Trophoblast cell (in vitro differentiated cells and primary cell): ENCODE measurements around the gene YY2.
"Not testable (repeated sequence)": the region's sequence is repeated elsewhere in the genome, so short reads cannot be mapped to it uniquely, and the experiment has no call there.

Experiments
- DNase-seq, 2 donors: peaks; one replicate each; pipeline ENCODE4 v3.0.0-alpha.2; 2016
- H2AFZ ChIP-seq: 2 replicates; pipeline ENCODE4 v1.6.1; 2013; ENCODE audit warnings: low read length, moderate library complexity, mild to moderate bottlenecking; ENCODE audit not compliant: insufficient read depth, poor library complexity
- H2AK5ac ChIP-seq: 2 replicates; pipeline ENCODE4 v1.6.1; 2013; ENCODE audit warnings: mild to moderate bottlenecking, low read length
- H2BK120ac ChIP-seq: 2 replicates; pipeline ENCODE4 v1.6.1; 2013; ENCODE audit warnings: low read length, mild to moderate bottlenecking, moderate library complexity; ENCODE audit not compliant: insufficient read depth, poor library complexity
- H2BK12ac ChIP-seq: 2 replicates; pipeline ENCODE4 v1.6.1; 2013; ENCODE audit warnings: mild to moderate bottlenecking, low read length, moderate library complexity
- H2BK5ac ChIP-seq: 2 replicates; pipeline ENCODE4 v1.6.1; 2013; ENCODE audit warnings: low read length, low read depth, moderate library complexity, mild to moderate bottlenecking; ENCODE audit not compliant: poor library complexity
- H3K14ac ChIP-seq: 2 replicates; pipeline ENCODE4 v1.6.1; 2013; ENCODE audit warnings: mild to moderate bottlenecking, low read length
- H3K18ac ChIP-seq: 2 replicates; pipeline ENCODE4 v1.6.1; 2013; ENCODE audit warnings: mild to moderate bottlenecking, low read length
- H3K23ac ChIP-seq: 2 replicates; pipeline ENCODE4 v1.6.1; 2013; ENCODE audit warnings: low read length
- H3K27ac ChIP-seq: 2 replicates; pipeline ENCODE4 v1.5.1; 2013; ENCODE audit warnings: low read depth, mild to moderate bottlenecking, inconsistent platforms, low read length, moderate library complexity
- H3K27me3 ChIP-seq: 2 replicates; pipeline ENCODE4 v1.6.1; 2013; ENCODE audit warnings: inconsistent platforms, mild to moderate bottlenecking, low read length, moderate library complexity; ENCODE audit not compliant: insufficient read depth
- H3K36me3 ChIP-seq, 2 experiments: 1 replicate in 1 of 2; 2 replicates in 1 of 2; pipeline ENCODE4 v1.6.1; 2013; ENCODE audit warnings: low read length in 2 of 2, mild to moderate bottlenecking in 2 of 2, moderate library complexity in 1 of 2; ENCODE audit not compliant: insufficient read depth in 2 of 2, control insufficient read depth in 1 of 2
- H3K4ac ChIP-seq: 2 replicates; pipeline ENCODE4 v1.6.1; 2013; ENCODE audit warnings: low read depth, mild to moderate bottlenecking, low read length, moderate library complexity
- H3K4me1 ChIP-seq, 2 experiments: 1 replicate in 1 of 2; 2 replicates in 1 of 2; pipeline ENCODE4 v1.6.1; 2013; ENCODE audit warnings: low read length in 2 of 2, mild to moderate bottlenecking in 2 of 2, moderate library complexity in 1 of 2; ENCODE audit not compliant: insufficient read depth in 2 of 2, control insufficient read depth in 1 of 2
- H3K4me2 ChIP-seq: 2 replicates; pipeline ENCODE4 v1.6.1; 2013; ENCODE audit warnings: inconsistent platforms, mild to moderate bottlenecking, low read length, moderate library complexity
- H3K4me3 ChIP-seq: 2 replicates; pipeline ENCODE4 v1.5.1; 2013; ENCODE audit warnings: mild to moderate bottlenecking, low read depth, low read length, inconsistent platforms
- H3K79me1 ChIP-seq: one replicate; pipeline ENCODE4 v1.6.1; 2013; ENCODE audit warnings: low read length
- H3K79me2 ChIP-seq: 2 replicates; pipeline ENCODE4 v1.6.1; 2013; ENCODE audit warnings: low read length, mild to moderate bottlenecking; ENCODE audit not compliant: control insufficient read depth, insufficient read depth, poor library complexity
- H3K9ac ChIP-seq: 2 replicates; pipeline ENCODE4 v1.6.1; 2013; ENCODE audit warnings: mild to moderate bottlenecking, low read length
- H3K9me3 ChIP-seq: 2 replicates; pipeline ENCODE4 v1.6.1; 2013; ENCODE audit warnings: low read depth, mild to moderate bottlenecking, control low read depth, inconsistent platforms, low read length; ENCODE audit not compliant: insufficient read depth
- H4K12ac ChIP-seq: 2 replicates; pipeline ENCODE4 v1.6.1; 2013; ENCODE audit warnings: low read depth, mild to moderate bottlenecking, low read length, moderate library complexity
- H4K8ac ChIP-seq: 2 replicates; pipeline ENCODE4 v1.6.1; 2013; ENCODE audit warnings: low read depth, mild to moderate bottlenecking, low read length, moderate library complexity
- H4K91ac ChIP-seq: one replicate; pipeline ENCODE4 v1.6.1; 2013; ENCODE audit warnings: low read depth, mild to moderate bottlenecking, low read length, moderate library complexity
- WGBS: extraction: QIAGEN DNeasy Blood & Tissue Kit; methylation state at CpG from one replicate; pipeline ENCODE4 v1.1.7; 2013; ENCODE audit warnings: missing lambda C conversion rate; ENCODE audit not compliant: insufficient read length, insufficient coverage; ENCODE audit errors: extremely low coverage; 5-methylcytosine and 5-hydroxymethylcytosine counted together

YY2 gene

GRCh38 chrX:21813612-21814368, 42.0 kb upstream of the YY2 start:
- Histone ChIP-seq H3K4ac (no peak overlapping the region), H2BK12ac (no peak overlapping the region), H2AFZ (no peak overlapping the region), H2BK120ac (no peak overlapping the region), H3K79me1 (peaks cover 4% of the 10 kb centered on the region), H3K14ac (no peak overlapping the region), H3K27me3 (no peaks in the 10 kb centered on the region), H3K79me2 (no peaks in the 10 kb centered on the region), H2BK5ac (no peak overlapping the region), H3K23ac (no peak overlapping the region), H3K27ac (no peak overlapping the region), H3K4me2 (no peak overlapping the region), H3K4me1 (peaks cover 0 to 3% of the 10 kb centered on the region in 2 experiments), H3K9me3 (no peaks in the 10 kb centered on the region), H2AK5ac (no peak overlapping the region), H3K36me3 (no peaks in the 10 kb centered on the region), H4K91ac (peak overlapping the region; percentile 24), H4K8ac (no peak overlapping the region), H3K18ac (no peak overlapping the region), H4K12ac (no peak overlapping the region), H3K9ac (no peak overlapping the region), H3K4me3 (no peak overlapping the region)
- DNase-seq, result no peak

DNA sequence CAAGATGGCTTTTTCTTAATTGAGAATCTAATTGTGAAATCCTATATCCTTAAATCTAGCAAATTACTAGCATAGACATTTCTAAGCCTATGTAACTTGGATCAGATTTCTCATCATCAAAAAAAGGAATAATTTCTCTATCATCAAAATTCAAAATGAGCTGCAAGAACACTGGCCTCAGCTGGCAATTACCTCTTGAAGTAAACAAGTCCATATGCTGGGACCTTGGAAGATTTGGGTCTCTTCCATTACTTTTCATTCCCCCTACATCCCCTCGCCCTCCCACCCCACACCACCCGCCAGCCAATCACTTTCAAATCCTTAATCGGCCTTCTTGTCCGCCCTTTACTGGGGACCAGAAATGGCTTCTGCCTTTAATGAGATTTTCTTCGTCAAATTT, 39.7 kb upstream of the YY2 start:
- Histone ChIP-seq H3K9me3 (no peaks in the 10 kb centered on the region), H3K18ac (no peak overlapping the region), H4K91ac (no peak overlapping the region), H3K27ac (no peak overlapping the region), H3K4me3 (no peak overlapping the region), H3K36me3 (no peaks in the 10 kb centered on the region), H2BK5ac (no peak overlapping the region), H3K79me2 (no peaks in the 10 kb centered on the region), H2AFZ (no peak overlapping the region), H3K9ac (no peak overlapping the region), H2BK12ac (no peak overlapping the region), H3K4ac (no peak overlapping the region), H4K12ac (no peak overlapping the region), H2BK120ac (no peak overlapping the region), H3K4me1 (peaks cover 0 to 3% of the 10 kb centered on the region in 2 experiments), H2AK5ac (no peak overlapping the region), H3K14ac (no peak overlapping the region), H3K79me1 (peaks cover 4% of the 10 kb centered on the region), H3K23ac (no peak overlapping the region), H4K8ac (no peak overlapping the region), H3K4me2 (no peak overlapping the region), H3K27me3 (no peaks in the 10 kb centered on the region)
- DNase-seq, result no peak
- no CpG with 5 or more reads among the region's 5 CpGs for WGBS

GRCh38 chrX:21820170-21820569, 35.6 kb upstream of the YY2 start:
- DNase-seq, H4K91ac ChIP-seq, H3K9ac ChIP-seq, H3K23ac ChIP-seq, H4K8ac ChIP-seq, H3K4me3 ChIP-seq, H3K4me2 ChIP-seq, H2BK120ac ChIP-seq, H3K4ac ChIP-seq, H3K9me3 ChIP-seq, H3K27me3 ChIP-seq, H4K12ac ChIP-seq, H3K14ac ChIP-seq, H3K36me3 ChIP-seq, H2BK5ac ChIP-seq, H3K79me1 ChIP-seq, H3K27ac ChIP-seq, H2AFZ ChIP-seq, H2AK5ac ChIP-seq, H2BK12ac ChIP-seq, H3K18ac ChIP-seq, H3K79me2 ChIP-seq, H3K4me1 ChIP-seq: not testable (repeated sequence)
- WGBS, result no CpG with 5 or more reads among the region's 1 CpG

DNA sequence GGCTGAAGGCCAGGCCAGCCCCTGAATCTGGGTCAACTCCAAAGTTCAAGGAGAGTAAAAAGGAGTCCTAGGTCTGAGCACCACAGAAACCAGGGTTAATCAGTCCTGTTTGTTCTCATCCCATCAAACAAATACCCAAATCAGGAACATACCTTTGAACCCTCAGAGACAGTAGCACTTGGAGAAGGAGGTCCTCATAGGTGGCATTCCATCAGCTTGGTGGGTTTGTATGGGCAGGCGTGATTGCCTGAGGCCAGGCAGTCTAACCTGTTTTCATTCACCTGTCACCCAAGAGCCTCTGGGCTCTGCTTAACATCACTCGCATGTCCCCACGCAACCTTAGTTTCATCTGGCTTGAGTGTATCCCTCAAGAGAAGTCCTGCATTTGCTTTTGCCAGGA, 33.9 kb upstream of the YY2 start:
- no peaks in the 10 kb centered on the region for H3K9me3 ChIP-seq
- H3K27me3 ChIP-seq, result no peaks in the 10 kb centered on the region
- H3K79me1 ChIP-seq, result no peaks in the 10 kb centered on the region
- no peak overlapping the region for H2AFZ ChIP-seq
- no peak overlapping the region for H3K4me2 ChIP-seq
- H3K4me1 ChIP-seq, result peaks cover 0 to 5% of the 10 kb centered on the region in 2 experiments
- no peak overlapping the region for H3K14ac ChIP-seq
- H2BK5ac ChIP-seq, result no peak overlapping the region
- no peak overlapping the region for H3K27ac ChIP-seq
- H4K8ac ChIP-seq, result no peak overlapping the region
- WGBS, result no CpG with 5 or more reads among the region's 3 CpGs
- H4K91ac ChIP-seq, result no peak overlapping the region
- no peak overlapping the region for H2BK12ac ChIP-seq
- H2AK5ac ChIP-seq, result no peak overlapping the region
- no peak overlapping the region for H4K12ac ChIP-seq
- H3K18ac ChIP-seq, result no peak overlapping the region
- no peak overlapping the region for H3K23ac ChIP-seq
- no peaks in the 10 kb centered on the region for H3K79me2 ChIP-seq
- no peak overlapping the region for H3K9ac ChIP-seq
- no peak overlapping the region for H2BK120ac ChIP-seq
- no peak overlapping the region for H3K4ac ChIP-seq
- peak in 1 of 2 donors; percentile 11 for DNase-seq
- no peak overlapping the region for H3K4me3 ChIP-seq
- H3K36me3 ChIP-seq, result no peaks in the 10 kb centered on the region
